ENCODE results near the gene CDH2.

The CDH2 gene

GRCh38 chr18:28080876-28081300 lies 96.0 kb downstream of the CDH2 start:
- DNase-seq = no peak

- DNase-seq = no peak
Observed at GRCh38 chr18:28079883-28080282, 97.0 kb downstream of the CDH2 start.

- DNase-seq = no peak
Observed at GRCh38 chr18:28078849-28079248, 98.1 kb downstream of the CDH2 start.

- DNase-seq = no peak
Observed at GRCh38 chr18:28078298-28078697, 98.6 kb downstream of the CDH2 start.

- DNase-seq = no peak
Observed at GRCh38 chr18:28075501-28075900, 101.4 kb downstream of the CDH2 start.

- no peak for DNase-seq
Observed at GRCh38 chr18:28074076-28074475, 102.9 kb downstream of the CDH2 start.

- no peak for DNase-seq
Observed at GRCh38 chr18:28073658-28074057, 103.3 kb downstream of the CDH2 start.

GRCh38 chr18:28071199-28071598 lies 105.7 kb downstream of the CDH2 start:
- no peak for DNase-seq

- DNase-seq = no peak
Observed at GRCh38 chr18:28068207-28068606, 108.7 kb downstream of the CDH2 start.

- no peak for DNase-seq
Observed at GRCh38 chr18:28067346-28067745, 109.6 kb downstream of the CDH2 start.

- DNase-seq = no peak
Observed at GRCh38 chr18:28065793-28066186, 111.1 kb downstream of the CDH2 start.

- DNase-seq = no peak
Observed at GRCh38 chr18:28065031-28065792, 111.7 kb downstream of the CDH2 start.

GRCh38 chr18:28063926-28064325 lies 113.0 kb downstream of the CDH2 start:
- DNase-seq = no peak

GRCh38 chr18:28063271-28063761 lies 113.6 kb downstream of the CDH2 start:
- DNase-seq = no peak

GRCh38 chr18:28062443-28062842 lies 114.5 kb downstream of the CDH2 start:
- no peak for DNase-seq

GRCh38 chr18:28059861-28060260 lies 117.1 kb downstream of the CDH2 start:
- no peak for DNase-seq

- DNase-seq = no peak
Observed at GRCh38 chr18:28050545-28050944, 126.4 kb downstream of the CDH2 start.

- no peak for DNase-seq
Observed at GRCh38 chr18:28048612-28049011, 128.3 kb downstream of the CDH2 start.

GRCh38 chr18:28045880-28046279 lies 131.1 kb downstream of the CDH2 start:
- DNase-seq = no peak

- no peak for DNase-seq
Observed at GRCh38 chr18:28045176-28045810, 131.6 kb downstream of the CDH2 start.

- no peak for DNase-seq
Observed at GRCh38 chr18:28044036-28044435, 132.9 kb downstream of the CDH2 start.

GRCh38 chr18:28043631-28044030 lies 133.3 kb downstream of the CDH2 start:
- DNase-seq = no peak

- no peak for DNase-seq
Observed at GRCh38 chr18:28041366-28041765, 135.6 kb downstream of the CDH2 start.

- DNase-seq = no peak
Observed at GRCh38 chr18:28040716-28041115, 136.2 kb downstream of the CDH2 start.
